NCI-H146 treated with DMSO at 0.1 percent for 48 hours (cell line): ENCODE measurements around the gene GUCY2C.

ENCODE experiments used
- DNase-seq: peaks from one replicate; lab custom pipeline; 2025; ENCODE audit not compliant: unreplicated experiment; lab: John Stamatoyannopoulos, UW

The GUCY2C gene

GRCh38 chr12:14629832-14630710, 66.3 kb downstream of the GUCY2C start:
- peak; percentile 71 for DNase-seq

GRCh38 chr12:14628771-14629170, 67.6 kb downstream of the GUCY2C start:
- no peak for DNase-seq

- no peak for DNase-seq
Measured at GRCh38 chr12:14621826-14622225, 74.6 kb downstream of the GUCY2C start.

GRCh38 chr12:14619741-14620501, 76.5 kb downstream of the GUCY2C start:
- DNase-seq: no peak

- DNase-seq: peak; percentile 6
Measured at GRCh38 chr12:14618983-14619382, 77.4 kb downstream of the GUCY2C start.

GRCh38 chr12:14614704-14615121, 81.7 kb downstream of the GUCY2C start:
- DNase-seq: no peak

GRCh38 chr12:14613718-14614117, 82.7 kb downstream of the GUCY2C start:
- DNase-seq: no peak

- DNase-seq: no peak
Measured at GRCh38 chr12:14612898-14613445, 83.4 kb downstream of the GUCY2C start.

GRCh38 chr12:14612250-14612649, 84.1 kb downstream of the GUCY2C start:
- no peak for DNase-seq

- no peak for DNase-seq
Measured at GRCh38 chr12:14611640-14612203, 84.7 kb downstream of the GUCY2C start.

- no peak for DNase-seq
Measured at GRCh38 chr12:14607568-14607967, 88.8 kb downstream of the GUCY2C start.

GRCh38 chr12:14605401-14605989, 90.9 kb downstream of the GUCY2C start:
- peak; percentile 6 for DNase-seq

GRCh38 chr12:14601692-14602478, 94.5 kb downstream of the GUCY2C start:
- peak; percentile 75 for DNase-seq

- DNase-seq: no peak
Measured at GRCh38 chr12:14597480-14597879, 98.9 kb downstream of the GUCY2C start.

GRCh38 chr12:14591719-14592118, 104.7 kb downstream of the GUCY2C start:
- no peak for DNase-seq

GRCh38 chr12:14589169-14590004, 107.0 kb downstream of the GUCY2C start:
- DNase-seq: no peak

- DNase-seq: no peak
Measured at GRCh38 chr12:14588571-14588970, 107.8 kb downstream of the GUCY2C start.

GRCh38 chr12:14578646-14579045, 117.8 kb downstream of the GUCY2C start:
- DNase-seq: no peak

- DNase-seq: no peak
Measured at GRCh38 chr12:14577344-14577743, 119.1 kb downstream of the GUCY2C start.
